Activated T-cell treated with anti-CD3 and anti-CD28 coated beads, Interleukin-2, amount 50 U/mL, for 4 hours (primary cell): ENCODE measurements around the gene ST7. TPM values are rescaled to one million over a fixed set of nuclear protein-coding genes. Genes with fewer than 3 reads are reported as not detected.

Experiments used
- ATAC-seq, 2 donors: fragments of 200-7000 bp; cut with Tn5 transposase; one replicate each; pipeline ENCODE4 v1.10.0; 2021
- DNase-seq: peaks from one replicate; pipeline ENCODE4 v3.0.0-alpha.2; 2020
- H3K27me3 Mint-ChIP-seq: one replicate; pipeline ENCODE4 v1.8.0; 2021; ENCODE audit warnings: low read depth, mixed read lengths
- H3K36me3 Mint-ChIP-seq: one replicate; pipeline ENCODE4 v1.8.0; 2022; ENCODE audit warnings: mixed read lengths; ENCODE audit not compliant: insufficient read depth
- H3K4me1 Mint-ChIP-seq: one replicate; pipeline ENCODE4 v1.8.0; 2021; ENCODE audit warnings: low read depth, mixed read lengths
- H3K4me3 Mint-ChIP-seq: one replicate; pipeline ENCODE4 v1.8.0; 2021; ENCODE audit warnings: mild to moderate bottlenecking, moderate library complexity, mixed read lengths
- H3K9me3 Mint-ChIP-seq: one replicate; pipeline ENCODE4 v1.8.0; 2021; ENCODE audit warnings: mixed read lengths
- total RNA-seq, 3 donors: library from RNA; stranded (reverse); gene quantifications; one replicate each; pipeline ENCODE4 v1.2.1, GENCODE V29; 2021

The ST7 gene
- total RNA-seq, 3 donors from 2014 or later = 7.7 to 10.5 (median 10.0) TPM

DNA sequence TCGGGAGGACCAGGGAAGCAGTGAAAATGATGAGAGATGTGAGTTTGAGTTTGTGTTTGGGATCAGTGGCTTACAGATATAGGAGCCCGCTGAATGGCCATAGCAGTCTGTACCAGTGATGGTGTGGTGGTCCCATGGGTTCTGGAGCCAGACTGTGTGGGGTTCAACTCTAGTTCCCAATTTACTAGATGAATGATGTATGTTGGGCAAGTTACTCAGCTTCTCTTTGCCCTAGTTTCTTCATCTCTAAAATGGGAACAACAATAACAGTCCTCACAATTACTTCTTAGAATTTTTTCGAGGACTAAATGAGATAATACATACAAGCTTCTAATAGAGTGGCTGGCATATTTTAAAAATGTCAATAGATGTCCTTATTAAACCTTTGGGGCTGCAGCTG is 185.2 kb downstream of the ST7 start:
- no peak for ATAC-seq
- peaks cover 3% of the 10 kb centered on the region for H3K4me1 Mint-ChIP-seq
- H3K9me3 Mint-ChIP-seq = no peaks in the 10 kb centered on the region
- DNase-seq = no peak
- H3K4me3 Mint-ChIP-seq = no peak overlapping the region
- H3K27me3 Mint-ChIP-seq = no peaks in the 10 kb centered on the region
- H3K36me3 Mint-ChIP-seq = peaks cover 22% of the 10 kb centered on the region

- Mint-ChIP-seq H3K36me3 (peaks cover 19% of the 10 kb centered on the region), H3K9me3 (no peaks in the 10 kb centered on the region), H3K4me1 (peaks cover 3% of the 10 kb centered on the region), H3K4me3 (no peak overlapping the region), H3K27me3 (no peaks in the 10 kb centered on the region)
- ATAC-seq (no peak), DNase-seq (no peak)
Measured at GRCh38 chr7:117138981-117139380, 185.7 kb downstream of the ST7 start.

GRCh38 chr7:117139397-117139984 is 186.2 kb downstream of the ST7 start:
- Mint-ChIP-seq H3K4me1 (peaks cover 3% of the 10 kb centered on the region), H3K27me3 (no peaks in the 10 kb centered on the region), H3K9me3 (no peaks in the 10 kb centered on the region), H3K4me3 (no peak overlapping the region), H3K36me3 (peaks cover 17% of the 10 kb centered on the region)
- DNase-seq (no peak), ATAC-seq (no peak)

DNA sequence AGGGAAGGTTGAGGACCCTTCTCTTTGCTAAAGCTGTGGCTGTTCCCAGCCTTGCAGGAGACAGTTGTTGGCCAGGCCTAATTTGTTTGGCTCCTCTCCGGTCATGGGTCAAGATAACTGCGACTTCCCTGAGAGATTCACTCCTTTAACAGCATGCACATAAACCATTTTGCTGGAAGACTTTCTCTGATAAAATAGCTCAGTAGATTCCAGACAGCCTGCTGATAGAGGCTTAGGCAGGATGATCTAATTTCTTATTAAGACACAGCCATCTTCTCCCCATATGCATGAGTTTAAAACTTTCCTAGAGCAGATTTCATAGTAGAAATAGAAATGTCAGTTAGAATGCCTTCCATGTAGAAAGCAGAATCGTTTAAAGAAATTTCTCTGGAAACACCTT is 187.6 kb downstream of the ST7 start:
- no peak for ATAC-seq
- H3K36me3 Mint-ChIP-seq = peaks cover 17% of the 10 kb centered on the region
- DNase-seq = no peak
- H3K4me1 Mint-ChIP-seq = no peaks in the 10 kb centered on the region
- no peaks in the 10 kb centered on the region for H3K9me3 Mint-ChIP-seq
- no peaks in the 10 kb centered on the region for H3K27me3 Mint-ChIP-seq
- H3K4me3 Mint-ChIP-seq = no peak overlapping the region

GRCh38 chr7:117143066-117143465 is 189.8 kb downstream of the ST7 start:
- Mint-ChIP-seq H3K4me3 (no peak overlapping the region), H3K27me3 (no peaks in the 10 kb centered on the region), H3K36me3 (peaks cover 17% of the 10 kb centered on the region), H3K4me1 (no peaks in the 10 kb centered on the region), H3K9me3 (no peaks in the 10 kb centered on the region)
- ATAC-seq = no peak
- DNase-seq = no peak

DNA sequence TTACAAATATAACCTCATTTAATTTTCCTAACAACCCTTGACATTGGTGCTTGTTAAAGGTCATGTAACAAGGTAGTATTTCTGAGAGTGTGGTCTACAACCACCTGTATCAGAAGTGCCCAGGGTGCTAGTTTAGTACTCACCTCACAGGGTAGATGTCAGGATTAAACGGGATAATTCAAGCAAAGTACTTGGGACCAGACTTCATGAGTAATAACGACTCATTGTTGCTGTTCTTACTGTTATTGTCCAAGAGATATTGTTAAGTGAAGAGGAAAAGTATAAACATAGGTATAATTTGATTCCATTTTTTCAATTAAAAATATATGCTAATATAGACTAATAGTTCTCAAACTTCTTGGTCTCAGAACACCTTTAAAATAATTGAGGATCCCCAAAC is 190.3 kb downstream of the ST7 start:
- peaks cover 17% of the 10 kb centered on the region for H3K36me3 Mint-ChIP-seq
- no peak overlapping the region for H3K4me3 Mint-ChIP-seq
- H3K9me3 Mint-ChIP-seq = no peaks in the 10 kb centered on the region
- no peak for DNase-seq
- no peaks in the 10 kb centered on the region for H3K27me3 Mint-ChIP-seq
- no peaks in the 10 kb centered on the region for H3K4me1 Mint-ChIP-seq
- no peak for ATAC-seq

GRCh38 chr7:117145333-117145732 is 192.0 kb downstream of the ST7 start:
- H3K36me3 Mint-ChIP-seq = peaks cover 9% of the 10 kb centered on the region
- no peaks in the 10 kb centered on the region for H3K4me1 Mint-ChIP-seq
- no peaks in the 10 kb centered on the region for H3K9me3 Mint-ChIP-seq
- ATAC-seq = no peak
- no peaks in the 10 kb centered on the region for H3K27me3 Mint-ChIP-seq
- no peak overlapping the region for H3K4me3 Mint-ChIP-seq
- no peak for DNase-seq

DNA sequence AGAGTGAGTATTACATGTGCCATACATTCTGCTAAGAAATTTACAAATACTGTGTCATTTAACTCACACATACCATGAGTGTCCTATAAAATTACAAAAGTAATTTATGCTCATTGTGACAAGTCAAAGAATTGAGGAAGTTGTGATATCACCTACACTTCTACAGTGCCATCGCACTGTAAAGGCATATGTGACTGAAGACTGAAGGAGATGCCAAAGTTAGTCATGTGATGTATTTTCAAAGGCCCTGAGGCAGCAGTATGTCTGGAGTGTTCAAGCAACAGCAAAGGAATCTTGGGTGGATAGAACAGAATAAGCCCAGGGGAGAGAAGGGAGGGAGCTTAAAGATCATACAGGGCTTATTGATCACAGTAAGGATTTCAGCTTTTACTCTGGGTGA is 192.8 kb downstream of the ST7 start:
- no peaks in the 10 kb centered on the region for H3K27me3 Mint-ChIP-seq
- no peaks in the 10 kb centered on the region for H3K9me3 Mint-ChIP-seq
- no peak overlapping the region for H3K4me3 Mint-ChIP-seq
- no peaks in the 10 kb centered on the region for H3K4me1 Mint-ChIP-seq
- DNase-seq (no peak), ATAC-seq (no peak)
- H3K36me3 Mint-ChIP-seq = peaks cover 4% of the 10 kb centered on the region

GRCh38 chr7:117146511-117146910 is 193.2 kb downstream of the ST7 start:
- no peaks in the 10 kb centered on the region for H3K9me3 Mint-ChIP-seq
- ATAC-seq (no peak), DNase-seq (no peak)
- H3K4me3 Mint-ChIP-seq = no peak overlapping the region
- no peaks in the 10 kb centered on the region for H3K4me1 Mint-ChIP-seq
- peaks cover 4% of the 10 kb centered on the region for H3K36me3 Mint-ChIP-seq
- no peaks in the 10 kb centered on the region for H3K27me3 Mint-ChIP-seq

GRCh38 chr7:117148971-117149370 is 195.7 kb downstream of the ST7 start:
- Mint-ChIP-seq H3K4me3 (no peak overlapping the region), H3K36me3 (no peaks in the 10 kb centered on the region), H3K27me3 (no peaks in the 10 kb centered on the region), H3K4me1 (no peaks in the 10 kb centered on the region), H3K9me3 (no peaks in the 10 kb centered on the region)
- DNase-seq (no peak), ATAC-seq (no peak)

GRCh38 chr7:117149692-117150091 is 196.4 kb downstream of the ST7 start:
- ATAC-seq = no peak
- no peaks in the 10 kb centered on the region for H3K4me1 Mint-ChIP-seq
- no peaks in the 10 kb centered on the region for H3K9me3 Mint-ChIP-seq
- no peaks in the 10 kb centered on the region for H3K27me3 Mint-ChIP-seq
- H3K36me3 Mint-ChIP-seq = no peaks in the 10 kb centered on the region
- DNase-seq = no peak
- H3K4me3 Mint-ChIP-seq = no peak overlapping the region

GRCh38 chr7:117152213-117153007 is 199.1 kb downstream of the ST7 start:
- H3K36me3 Mint-ChIP-seq = no peaks in the 10 kb centered on the region
- H3K9me3 Mint-ChIP-seq = no peaks in the 10 kb centered on the region
- DNase-seq (no peak), ATAC-seq (no peak)
- H3K4me3 Mint-ChIP-seq = no peak overlapping the region
- H3K4me1 Mint-ChIP-seq = no peaks in the 10 kb centered on the region
- H3K27me3 Mint-ChIP-seq = no peaks in the 10 kb centered on the region

GRCh38 chr7:117153016-117153545 is 199.8 kb downstream of the ST7 start:
- DNase-seq (no peak), ATAC-seq (no peak)
- H3K4me1 Mint-ChIP-seq = no peaks in the 10 kb centered on the region
- H3K9me3 Mint-ChIP-seq = no peaks in the 10 kb centered on the region
- no peak overlapping the region for H3K4me3 Mint-ChIP-seq
- H3K27me3 Mint-ChIP-seq = no peaks in the 10 kb centered on the region
- no peaks in the 10 kb centered on the region for H3K36me3 Mint-ChIP-seq

DNA sequence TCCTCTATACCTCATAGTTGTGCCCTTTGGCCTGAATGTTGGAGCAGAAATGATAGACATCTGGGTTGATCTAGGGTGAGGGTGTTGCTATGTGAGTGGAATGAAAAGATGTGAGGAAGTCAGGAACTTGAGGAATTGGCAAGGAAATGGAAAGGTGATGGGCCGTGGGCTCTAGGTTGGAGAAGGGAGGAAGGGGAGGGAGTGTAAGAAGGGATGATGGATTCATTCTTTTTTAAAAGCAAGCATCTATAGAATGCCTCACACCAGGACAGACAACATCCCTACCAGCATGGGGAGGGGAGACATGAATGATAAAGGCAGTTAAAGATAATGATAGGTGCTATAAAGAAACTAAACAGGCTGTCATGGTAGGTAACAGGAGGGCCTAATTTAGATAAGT is 201.4 kb downstream of the ST7 start:
- Mint-ChIP-seq H3K4me3 (no peak overlapping the region), H3K27me3 (no peaks in the 10 kb centered on the region), H3K9me3 (no peaks in the 10 kb centered on the region), H3K4me1 (no peaks in the 10 kb centered on the region), H3K36me3 (no peaks in the 10 kb centered on the region)
- ATAC-seq (no peak), DNase-seq (no peak)

DNA sequence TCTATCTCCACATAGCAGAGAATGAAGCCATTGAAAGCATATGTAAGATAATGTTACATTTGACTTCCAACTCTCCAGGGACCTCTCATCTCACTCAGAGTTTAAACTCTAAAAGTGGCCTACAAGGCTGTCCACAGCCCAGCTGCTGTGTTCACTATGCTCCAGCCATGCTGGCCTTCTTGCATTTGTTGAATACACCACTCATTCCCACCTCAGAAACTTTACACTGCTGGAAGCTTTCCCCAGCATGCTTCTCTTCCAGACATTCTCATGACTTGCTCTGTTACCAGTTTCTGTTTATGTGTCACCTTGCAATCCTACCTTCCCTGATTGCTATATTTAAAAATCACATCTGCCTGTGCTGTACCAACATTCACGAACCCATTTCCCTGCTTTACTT is 202.4 kb downstream of the ST7 start:
- DNase-seq (no peak), ATAC-seq (no peak)
- Mint-ChIP-seq H3K9me3 (no peaks in the 10 kb centered on the region), H3K4me1 (no peaks in the 10 kb centered on the region), H3K27me3 (no peaks in the 10 kb centered on the region), H3K4me3 (no peak overlapping the region), H3K36me3 (no peaks in the 10 kb centered on the region)
